Liver (tissue), 3 donors: Measurements from ENCODE around the gene ACTL8.

Experiments
- FOXA1 ChIP-seq: IDR thresholded peaks from 2 replicates; pipeline ENCODE4 v1.6.1; 2016; ENCODE audit warnings: antibody characterized with exemption
- RAD21 ChIP-seq, 2 donors: IDR thresholded peaks; 2 replicates each; pipeline ENCODE4 v1.6.1; 2016; ENCODE audit warnings: antibody characterized with exemption in 2 of 2, mild to moderate bottlenecking in 2 of 2
- REST ChIP-seq: IDR thresholded peaks from 2 replicates; pipeline ENCODE4 v1.6.1; 2016; ENCODE audit warnings: antibody characterized with exemption, mild to moderate bottlenecking
- RXRA ChIP-seq, 2 donors: IDR thresholded peaks; 2 replicates each; pipeline ENCODE4 v1.6.1; 2017 to 2018; ENCODE audit warnings: antibody characterized with exemption in 2 of 2, mild to moderate bottlenecking in 1 of 2
- TAF1 ChIP-seq: conservative IDR thresholded peaks from 2 replicates; pipeline ENCODE4 v1.6.1; 2016; ENCODE audit warnings: antibody characterized with exemption, mild to moderate bottlenecking
- YY1 ChIP-seq: IDR thresholded peaks from 2 replicates; pipeline ENCODE4 v1.6.1; 2016; ENCODE audit warnings: antibody characterized with exemption, mild to moderate bottlenecking
- ZBTB33 ChIP-seq: IDR thresholded peaks from 2 replicates; pipeline ENCODE4 v1.6.1; 2016; ENCODE audit warnings: antibody characterized with exemption
- TF ChIP-seq, protein P1 (sequence below): fragments of 150-350 bp; IDR thresholded peaks from 2 replicates; pipeline ENCODE4 v1.5.1; 2017; ENCODE audit warnings: improper control_type of control experiment, low read depth, low read length; ENCODE audit not compliant: missing input control
- donor health status: healthy.
- donor health status: healthy.

- TF ChIP-seq, protein P1, sequence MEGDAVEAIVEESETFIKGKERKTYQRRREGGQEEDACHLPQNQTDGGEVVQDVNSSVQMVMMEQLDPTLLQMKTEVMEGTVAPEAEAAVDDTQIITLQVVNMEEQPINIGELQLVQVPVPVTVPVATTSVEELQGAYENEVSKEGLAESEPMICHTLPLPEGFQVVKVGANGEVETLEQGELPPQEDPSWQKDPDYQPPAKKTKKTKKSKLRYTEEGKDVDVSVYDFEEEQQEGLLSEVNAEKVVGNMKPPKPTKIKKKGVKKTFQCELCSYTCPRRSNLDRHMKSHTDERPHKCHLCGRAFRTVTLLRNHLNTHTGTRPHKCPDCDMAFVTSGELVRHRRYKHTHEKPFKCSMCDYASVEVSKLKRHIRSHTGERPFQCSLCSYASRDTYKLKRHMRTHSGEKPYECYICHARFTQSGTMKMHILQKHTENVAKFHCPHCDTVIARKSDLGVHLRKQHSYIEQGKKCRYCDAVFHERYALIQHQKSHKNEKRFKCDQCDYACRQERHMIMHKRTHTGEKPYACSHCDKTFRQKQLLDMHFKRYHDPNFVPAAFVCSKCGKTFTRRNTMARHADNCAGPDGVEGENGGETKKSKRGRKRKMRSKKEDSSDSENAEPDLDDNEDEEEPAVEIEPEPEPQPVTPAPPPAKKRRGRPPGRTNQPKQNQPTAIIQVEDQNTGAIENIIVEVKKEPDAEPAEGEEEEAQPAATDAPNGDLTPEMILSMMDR: no peak
- no peak for TF ChIP-seq REST
- TF ChIP-seq YY1: no peak
- TF ChIP-seq ZBTB33: no peak
- TF ChIP-seq RXRA (IDR thresholded peaks at IDR 0.05): no peak
- no peak for TF ChIP-seq RAD21 (IDR thresholded peaks at IDR 0.05)
- TF ChIP-seq TAF1: no peak
- no peak for TF ChIP-seq FOXA1
Measured at GRCh38 chr1:17710889-17711576, 44.1 kb upstream of the ACTL8 start.
